Measurements from ENCODE around the gene HNRNPL.

GRCh38 chr19:38890686-38891085 is 40.9 kb upstream of the HNRNPL start:
- TF ChIP-seq POLR2AphosphoS2 (IDR thresholded peaks at IDR 0.05; ENCODE audit: low read depth, low read length): no peak
- TF ChIP-seq ELK1 (IDR thresholded peaks at IDR 0.05; ENCODE audit: low read depth, low read length): no peak
- TF ChIP-seq NBN (IDR thresholded peaks at IDR 0.05): no peak
- TF ChIP-seq KDM1A (IDR thresholded peaks at IDR 0.05; ENCODE audit: borderline replicate concordance): no peak
- TF ChIP-seq BRCA1 (IDR thresholded peaks at IDR 0.05; ENCODE audit: low read depth, low read length): no peak
- TF ChIP-seq CTCF (IDR thresholded peaks at IDR 0.05 in 2 of 3, conservative IDR thresholded peaks at IDR 0.05 in 1 of 3; ENCODE audit: control insufficient read depth in 2 of 3, extremely low read depth in 1 of 3, insufficient read depth in 1 of 3, low read depth in 3 of 3, low read length in 3 of 3): no peak
- TF ChIP-seq ATF2 (IDR thresholded peaks at IDR 0.05; ENCODE audit: low read length): no peak
- no peak for TF ChIP-seq RCOR1 (conservative IDR thresholded peaks at IDR 0.05; ENCODE audit: low read depth, low read length)
- TF ChIP-seq SREBF1 (IDR thresholded peaks at IDR 0.05; ENCODE audit: low read length): no peak
- no peak for TF ChIP-seq CEBPB (IDR thresholded peaks at IDR 0.05; ENCODE audit: borderline replicate concordance in 1 of 2, low read depth in 2 of 2, low read length in 2 of 2)
- no peak for TF ChIP-seq RFX5 (IDR thresholded peaks at IDR 0.05; ENCODE audit: low read depth, low read length)
